SK-N-SH (cell line): Measurements from ENCODE around the gene NOP16. TPM values are rescaled to one million over a fixed set of nuclear protein-coding genes. Genes with fewer than 3 reads are reported as not detected.

ENCODE experiments used
- CTCF ChIA-PET: fragments of 300-600, 350-600 bp; formaldehyde crosslinking; extraction: SDS; loops from one replicate; lab custom pipeline; 2021; lab: Yijun Ruan, JAX
- POLR2A ChIA-PET: fragments of 350-600 bp; sonication (Branson Sonifier 250); formaldehyde crosslinking; extraction: SDS; loops from one replicate; lab custom pipeline; 2020; ENCODE audit warnings: antibody characterized with exemption, inconsistent platforms; lab: Yijun Ruan, JAX
- DNase-seq: peaks from one replicate; pipeline ENCODE4 v3.0.0; 2012
- H2AFZ ChIP-seq: fragments of 200-600 bp; sonication (generic); 2 replicates; pipeline ENCODE4 v1.8.1; 2016; ENCODE audit warnings: antibody characterized with exemption, mild to moderate bottlenecking, low read depth
- H3F3A ChIP-seq: fragments of 200-600 bp; sonication (generic); replicated peaks from 2 replicates; pipeline ENCODE3; 2016; ENCODE audit warnings: antibody characterized with exemption, mild to moderate bottlenecking; ENCODE audit not compliant: insufficient read depth
- H3K27ac ChIP-seq, 2 experiments: fragments of 200-500 bp in 1 of 2; fragments of 200-600 bp in 1 of 2; sonication (Bioruptor generic) in 1 of 2; sonication (generic), shearing (Covaris generic) in 1 of 2; 2 replicates each; pipeline versions ENCODE4 v1.5.1 to v1.6.1; 2014 to 2016; ENCODE audit warnings: low read depth in 2 of 2, inconsistent platforms in 1 of 2, low read length in 1 of 2, mild to moderate bottlenecking in 1 of 2, mixed read lengths in 1 of 2
- H3K27me3 ChIP-seq: fragments of 200-600 bp; sonication (generic), shearing (Covaris generic); 2 replicates; pipeline ENCODE4 v1.6.1; 2016; ENCODE audit warnings: mixed run types; ENCODE audit not compliant: insufficient read depth
- H3K36me3 ChIP-seq, 2 experiments: fragments of 200-500 bp in 1 of 2; fragments of 200-600 bp in 1 of 2; sonication (Bioruptor generic) in 1 of 2; sonication (generic) in 1 of 2; replicated peaks in 1 of 2; 2 replicates each; pipeline versions ENCODE3 to v1.5.1; 2014 to 2016; ENCODE audit warnings: low read length in 1 of 2, mild to moderate bottlenecking in 1 of 2; ENCODE audit not compliant: insufficient read depth in 2 of 2, control insufficient read depth in 1 of 2
- H3K4me1 ChIP-seq, 2 experiments: fragments of 200-500 bp in 1 of 2; fragments of 200-600 bp in 1 of 2; sonication (Bioruptor generic) in 1 of 2; sonication (generic), shearing (Covaris generic) in 1 of 2; 2 replicates each; pipeline versions ENCODE4 v1.5.1 to v1.6.1; 2014 to 2016; ENCODE audit warnings: low read depth in 1 of 2, low read length in 1 of 2, mixed run types in 1 of 2; ENCODE audit not compliant: insufficient read depth in 2 of 2, control insufficient read depth in 1 of 2
- H3K4me2 ChIP-seq: fragments of 200-600 bp; sonication (generic), shearing (Covaris generic); 2 replicates; pipeline ENCODE4 v1.6.1; 2017; ENCODE audit warnings: mixed run types
- H3K4me3 ChIP-seq, 2 experiments: fragments of 200-500 bp in 1 of 2; fragments of 200-600 bp in 1 of 2; sonication (Bioruptor generic) in 1 of 2; sonication (generic), shearing (Covaris generic) in 1 of 2; 2 replicates each; pipeline versions ENCODE4 v1.5.1 to v1.8.1; 2014 to 2016; ENCODE audit warnings: low read depth in 2 of 2, inconsistent platforms in 1 of 2, low read length in 1 of 2, mild to moderate bottlenecking in 1 of 2, mixed read lengths in 1 of 2, moderate library complexity in 1 of 2
- H3K79me2 ChIP-seq: fragments of 200-600 bp; sonication (generic); 2 replicates; pipeline ENCODE4 v1.8.1; 2017; ENCODE audit warnings: mild to moderate bottlenecking; ENCODE audit not compliant: insufficient read depth
- H3K9ac ChIP-seq: fragments of 200-600 bp; sonication (generic); 2 replicates; pipeline ENCODE4 v1.6.1; 2017; ENCODE audit warnings: mixed run types
- H3K9me2 ChIP-seq: fragments of 200-600 bp; sonication (generic); 2 replicates; pipeline ENCODE4 v1.6.1; 2017; ENCODE audit warnings: mixed run types
- H3K9me3 ChIP-seq: fragments of 200-600 bp; sonication (generic); 2 replicates; pipeline ENCODE4 v1.6.1; 2017; ENCODE audit warnings: mixed run types, mild to moderate bottlenecking, moderate library complexity
- H4K20me1 ChIP-seq: fragments of 200-600 bp; sonication (generic); 2 replicates; pipeline ENCODE4 v1.6.1; 2017; ENCODE audit warnings: mild to moderate bottlenecking, mixed run types; ENCODE audit not compliant: insufficient read depth
- CHD2 ChIP-seq: fragments of 150-350 bp; IDR thresholded peaks from 2 replicates; pipeline ENCODE4 v1.6.1; 2018; ENCODE audit warnings: low read length; ENCODE audit not compliant: partially characterized antibody
- EZH2phosphoT487 ChIP-seq: fragments of 200-600 bp; sonication (generic); IDR thresholded peaks from 2 replicates; pipeline ENCODE4 v1.6.1; 2017; ENCODE audit warnings: low read depth, mixed run types, mild to moderate bottlenecking, antibody characterized with exemption, moderate library complexity, borderline replicate concordance
- FOXJ3 ChIP-seq: sonication (generic); formaldehyde crosslinking; IDR thresholded peaks from 2 replicates; pipeline ENCODE4 v1.5.1; 2020; ENCODE audit warnings: mild to moderate bottlenecking, missing genetic modification reagents
- FOXM1 ChIP-seq: IDR thresholded peaks from 2 replicates; pipeline ENCODE4 v1.4.0; 2012; ENCODE audit warnings: low read depth, mild to moderate bottlenecking
- NFIC ChIP-seq: IDR thresholded peaks from 2 replicates; pipeline ENCODE4 v1.4.0; 2012; ENCODE audit warnings: borderline replicate concordance
- NRF1 ChIP-seq: IDR thresholded peaks from 2 replicates; pipeline ENCODE4 v1.6.1; 2012; ENCODE audit warnings: low read depth, mild to moderate bottlenecking, low read length
- POLR2AphosphoS5 ChIP-seq: IDR thresholded peaks from 2 replicates; pipeline ENCODE4 v1.6.1; 2012; ENCODE audit warnings: low read depth, low read length
- TEAD4 ChIP-seq: IDR thresholded peaks from 2 replicates; pipeline ENCODE4 v1.4.0; 2012; ENCODE audit warnings: mild to moderate bottlenecking, borderline replicate concordance; ENCODE audit not compliant: insufficient read depth
- WGBS: methylation state at CpG from one replicate; pipeline ENCODE4 v1.1.6; 2017; ENCODE audit warnings: low lambda C conversion rate; 5-methylcytosine and 5-hydroxymethylcytosine counted together
- polyA plus RNA-seq, 3 experiments: library from polyadenylated mRNA; depleted of rRNA; stranded (reverse); fragments of >200 nt; gene quantifications; 2 replicates each; pipeline ENCODE4 v1.2.3, GENCODE V29; 2012
- TF ChIP-seq, protein P1 (sequence below): IDR thresholded peaks from 2 replicates; pipeline ENCODE4 v1.4.0; 2012; ENCODE audit warnings: low read depth, borderline replicate concordance
- TF ChIP-seq, protein P2 (sequence below): IDR thresholded peaks from 2 replicates; pipeline ENCODE4; 2012
- TF ChIP-seq, protein P3 (sequence below): fragments of 150-350 bp; IDR thresholded peaks from 2 replicates; pipeline ENCODE4 v1.6.1; 2016; ENCODE audit warnings: mild to moderate bottlenecking, low read depth, low read length
- TF ChIP-seq, protein P4 (sequence below): fragments of 150-350 bp; IDR thresholded peaks from 2 replicates; pipeline ENCODE4 v1.6.1; 2017; ENCODE audit warnings: antibody characterized with exemption, low read length, low read depth, borderline replicate concordance
- TF ChIP-seq, protein P5 (sequence below): IDR thresholded peaks from 2 replicates; pipeline ENCODE4 v1.4.0; 2012; ENCODE audit warnings: low read depth
- TF ChIP-seq, protein P6 (sequence below): IDR thresholded peaks from 2 replicates; pipeline ENCODE4 v1.6.1; 2012; ENCODE audit warnings: mild to moderate bottlenecking, low read depth, low read length, moderate library complexity
- TF ChIP-seq, protein P7 (sequence below): fragments of 200-600 bp; sonication (generic); IDR thresholded peaks from 2 replicates; pipeline ENCODE4 v1.6.1; 2017; ENCODE audit warnings: antibody characterized with exemption, mild to moderate bottlenecking, moderate library complexity

NOP16 gene
- polyA plus RNA-seq, 1 of the 3 experiments (the other 2 are of a cell fraction) = 158 TPM

DNA sequence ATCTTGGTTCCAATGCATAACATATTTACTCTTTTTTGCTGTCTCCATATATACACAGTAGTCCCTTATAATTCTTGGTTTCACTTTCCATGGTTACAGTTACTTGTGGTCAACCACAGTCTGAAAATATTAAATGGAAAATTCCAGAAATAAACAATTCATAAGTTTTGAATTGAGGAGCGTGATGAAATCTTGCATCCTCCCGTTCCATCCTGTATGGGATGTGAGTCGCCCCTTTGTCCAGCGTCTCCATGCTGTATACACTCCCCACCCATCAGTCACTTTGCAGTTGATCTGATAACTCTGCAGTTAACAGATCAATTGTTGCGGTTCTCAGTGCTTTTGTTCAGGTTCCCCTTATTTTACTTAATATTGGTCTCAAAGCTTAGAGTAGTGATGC, 48.3 kb upstream of the NOP16 start (continued):
- TF ChIP-seq, protein P1, sequence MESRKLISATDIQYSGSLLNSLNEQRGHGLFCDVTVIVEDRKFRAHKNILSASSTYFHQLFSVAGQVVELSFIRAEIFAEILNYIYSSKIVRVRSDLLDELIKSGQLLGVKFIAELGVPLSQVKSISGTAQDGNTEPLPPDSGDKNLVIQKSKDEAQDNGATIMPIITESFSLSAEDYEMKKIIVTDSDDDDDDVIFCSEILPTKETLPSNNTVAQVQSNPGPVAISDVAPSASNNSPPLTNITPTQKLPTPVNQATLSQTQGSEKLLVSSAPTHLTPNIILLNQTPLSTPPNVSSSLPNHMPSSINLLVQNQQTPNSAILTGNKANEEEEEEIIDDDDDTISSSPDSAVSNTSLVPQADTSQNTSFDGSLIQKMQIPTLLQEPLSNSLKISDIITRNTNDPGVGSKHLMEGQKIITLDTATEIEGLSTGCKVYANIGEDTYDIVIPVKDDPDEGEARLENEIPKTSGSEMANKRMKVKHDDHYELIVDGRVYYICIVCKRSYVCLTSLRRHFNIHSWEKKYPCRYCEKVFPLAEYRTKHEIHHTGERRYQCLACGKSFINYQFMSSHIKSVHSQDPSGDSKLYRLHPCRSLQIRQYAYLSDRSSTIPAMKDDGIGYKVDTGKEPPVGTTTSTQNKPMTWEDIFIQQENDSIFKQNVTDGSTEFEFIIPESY = no peak
- TF ChIP-seq, protein P2, sequence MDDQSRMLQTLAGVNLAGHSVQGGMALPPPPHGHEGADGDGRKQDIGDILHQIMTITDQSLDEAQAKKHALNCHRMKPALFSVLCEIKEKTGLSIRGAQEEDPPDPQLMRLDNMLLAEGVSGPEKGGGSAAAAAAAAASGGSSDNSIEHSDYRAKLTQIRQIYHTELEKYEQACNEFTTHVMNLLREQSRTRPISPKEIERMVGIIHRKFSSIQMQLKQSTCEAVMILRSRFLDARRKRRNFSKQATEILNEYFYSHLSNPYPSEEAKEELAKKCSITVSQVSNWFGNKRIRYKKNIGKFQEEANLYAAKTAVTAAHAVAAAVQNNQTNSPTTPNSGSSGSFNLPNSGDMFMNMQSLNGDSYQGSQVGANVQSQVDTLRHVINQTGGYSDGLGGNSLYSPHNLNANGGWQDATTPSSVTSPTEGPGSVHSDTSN = no peak
- TF ChIP-seq EZH2phosphoT487 = no peak

DNA sequence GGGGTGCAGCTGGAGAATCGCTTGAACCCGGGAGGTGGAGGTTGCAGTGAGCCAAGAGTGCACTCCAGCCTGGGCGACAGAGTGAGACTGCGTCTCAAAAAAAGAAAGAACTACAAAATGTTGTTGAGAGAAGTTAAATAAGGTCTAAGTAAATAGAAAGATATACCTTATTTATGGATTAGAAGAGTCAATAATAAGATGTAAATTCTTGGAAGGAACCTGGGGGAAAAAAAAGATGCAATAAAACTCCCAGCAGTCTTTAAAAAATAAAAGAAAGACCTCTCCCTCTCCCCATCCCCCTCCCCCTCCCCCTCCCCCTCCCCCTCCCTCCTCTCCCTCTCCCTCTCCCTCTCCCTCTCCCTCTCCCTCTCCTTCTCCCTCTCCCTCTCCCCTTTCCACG, 44.3 kb upstream of the NOP16 start:
- Histone ChIP-seq H3K79me2 (no peaks in the 10 kb centered on the region), H3K4me2 (no peak overlapping the region), H4K20me1 (no peaks in the 10 kb centered on the region), H3F3A (peaks cover 5% of the 10 kb centered on the region), H3K27ac (no peak overlapping the region), H3K9me3 (no peaks in the 10 kb centered on the region), H3K9ac (no peak overlapping the region), H3K9me2 (no peaks in the 10 kb centered on the region), H3K27me3 (no peaks in the 10 kb centered on the region; the same call in 1 of the 2 replicates), H3K36me3 (no peaks in the 10 kb centered on the region), H2AFZ (no peak overlapping the region), H3K4me3 (no peak overlapping the region), H3K4me1 (no peaks in the 10 kb centered on the region)
- ChIA-PET POLR2A (no interaction called here), CTCF (interaction anchor here (1.2 to 1.7 kb wide), 2 partner anchors 16 to 110 kb away, joined by 3 to 4 read pairs; partner anchors contain the start of gene CLTB)
- DNase-seq = no peak
- no peak for TF ChIP-seq NFIC
- TF ChIP-seq POLR2AphosphoS5 = no peak
- TF ChIP-seq, protein P3, sequence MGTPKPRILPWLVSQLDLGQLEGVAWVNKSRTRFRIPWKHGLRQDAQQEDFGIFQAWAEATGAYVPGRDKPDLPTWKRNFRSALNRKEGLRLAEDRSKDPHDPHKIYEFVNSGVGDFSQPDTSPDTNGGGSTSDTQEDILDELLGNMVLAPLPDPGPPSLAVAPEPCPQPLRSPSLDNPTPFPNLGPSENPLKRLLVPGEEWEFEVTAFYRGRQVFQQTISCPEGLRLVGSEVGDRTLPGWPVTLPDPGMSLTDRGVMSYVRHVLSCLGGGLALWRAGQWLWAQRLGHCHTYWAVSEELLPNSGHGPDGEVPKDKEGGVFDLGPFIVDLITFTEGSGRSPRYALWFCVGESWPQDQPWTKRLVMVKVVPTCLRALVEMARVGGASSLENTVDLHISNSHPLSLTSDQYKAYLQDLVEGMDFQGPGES = no peak
- TF ChIP-seq, protein P4, sequence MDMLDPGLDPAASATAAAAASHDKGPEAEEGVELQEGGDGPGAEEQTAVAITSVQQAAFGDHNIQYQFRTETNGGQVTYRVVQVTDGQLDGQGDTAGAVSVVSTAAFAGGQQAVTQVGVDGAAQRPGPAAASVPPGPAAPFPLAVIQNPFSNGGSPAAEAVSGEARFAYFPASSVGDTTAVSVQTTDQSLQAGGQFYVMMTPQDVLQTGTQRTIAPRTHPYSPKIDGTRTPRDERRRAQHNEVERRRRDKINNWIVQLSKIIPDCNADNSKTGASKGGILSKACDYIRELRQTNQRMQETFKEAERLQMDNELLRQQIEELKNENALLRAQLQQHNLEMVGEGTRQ = no peak
- TF ChIP-seq, protein P5, sequence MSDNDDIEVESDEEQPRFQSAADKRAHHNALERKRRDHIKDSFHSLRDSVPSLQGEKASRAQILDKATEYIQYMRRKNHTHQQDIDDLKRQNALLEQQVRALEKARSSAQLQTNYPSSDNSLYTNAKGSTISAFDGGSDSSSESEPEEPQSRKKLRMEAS = no peak
- TF ChIP-seq FOXJ3 (CRISPR knock-in tag) = no peak
- TF ChIP-seq TEAD4 = no peak
- TF ChIP-seq, protein P2 = no peak
- no peak for TF ChIP-seq CHD2
- TF ChIP-seq, protein P6, sequence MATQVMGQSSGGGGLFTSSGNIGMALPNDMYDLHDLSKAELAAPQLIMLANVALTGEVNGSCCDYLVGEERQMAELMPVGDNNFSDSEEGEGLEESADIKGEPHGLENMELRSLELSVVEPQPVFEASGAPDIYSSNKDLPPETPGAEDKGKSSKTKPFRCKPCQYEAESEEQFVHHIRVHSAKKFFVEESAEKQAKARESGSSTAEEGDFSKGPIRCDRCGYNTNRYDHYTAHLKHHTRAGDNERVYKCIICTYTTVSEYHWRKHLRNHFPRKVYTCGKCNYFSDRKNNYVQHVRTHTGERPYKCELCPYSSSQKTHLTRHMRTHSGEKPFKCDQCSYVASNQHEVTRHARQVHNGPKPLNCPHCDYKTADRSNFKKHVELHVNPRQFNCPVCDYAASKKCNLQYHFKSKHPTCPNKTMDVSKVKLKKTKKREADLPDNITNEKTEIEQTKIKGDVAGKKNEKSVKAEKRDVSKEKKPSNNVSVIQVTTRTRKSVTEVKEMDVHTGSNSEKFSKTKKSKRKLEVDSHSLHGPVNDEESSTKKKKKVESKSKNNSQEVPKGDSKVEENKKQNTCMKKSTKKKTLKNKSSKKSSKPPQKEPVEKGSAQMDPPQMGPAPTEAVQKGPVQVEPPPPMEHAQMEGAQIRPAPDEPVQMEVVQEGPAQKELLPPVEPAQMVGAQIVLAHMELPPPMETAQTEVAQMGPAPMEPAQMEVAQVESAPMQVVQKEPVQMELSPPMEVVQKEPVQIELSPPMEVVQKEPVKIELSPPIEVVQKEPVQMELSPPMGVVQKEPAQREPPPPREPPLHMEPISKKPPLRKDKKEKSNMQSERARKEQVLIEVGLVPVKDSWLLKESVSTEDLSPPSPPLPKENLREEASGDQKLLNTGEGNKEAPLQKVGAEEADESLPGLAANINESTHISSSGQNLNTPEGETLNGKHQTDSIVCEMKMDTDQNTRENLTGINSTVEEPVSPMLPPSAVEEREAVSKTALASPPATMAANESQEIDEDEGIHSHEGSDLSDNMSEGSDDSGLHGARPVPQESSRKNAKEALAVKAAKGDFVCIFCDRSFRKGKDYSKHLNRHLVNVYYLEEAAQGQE = no peak
- no peak for TF ChIP-seq FOXM1
- TF ChIP-seq, protein P7, sequence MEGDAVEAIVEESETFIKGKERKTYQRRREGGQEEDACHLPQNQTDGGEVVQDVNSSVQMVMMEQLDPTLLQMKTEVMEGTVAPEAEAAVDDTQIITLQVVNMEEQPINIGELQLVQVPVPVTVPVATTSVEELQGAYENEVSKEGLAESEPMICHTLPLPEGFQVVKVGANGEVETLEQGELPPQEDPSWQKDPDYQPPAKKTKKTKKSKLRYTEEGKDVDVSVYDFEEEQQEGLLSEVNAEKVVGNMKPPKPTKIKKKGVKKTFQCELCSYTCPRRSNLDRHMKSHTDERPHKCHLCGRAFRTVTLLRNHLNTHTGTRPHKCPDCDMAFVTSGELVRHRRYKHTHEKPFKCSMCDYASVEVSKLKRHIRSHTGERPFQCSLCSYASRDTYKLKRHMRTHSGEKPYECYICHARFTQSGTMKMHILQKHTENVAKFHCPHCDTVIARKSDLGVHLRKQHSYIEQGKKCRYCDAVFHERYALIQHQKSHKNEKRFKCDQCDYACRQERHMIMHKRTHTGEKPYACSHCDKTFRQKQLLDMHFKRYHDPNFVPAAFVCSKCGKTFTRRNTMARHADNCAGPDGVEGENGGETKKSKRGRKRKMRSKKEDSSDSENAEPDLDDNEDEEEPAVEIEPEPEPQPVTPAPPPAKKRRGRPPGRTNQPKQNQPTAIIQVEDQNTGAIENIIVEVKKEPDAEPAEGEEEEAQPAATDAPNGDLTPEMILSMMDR = no peak
- no peak for TF ChIP-seq NRF1
- 83% methylated on average over 5 of the region's 5 CpGs for WGBS
